Progenitor cell of endocrine pancreas (in vitro differentiated cells): ENCODE data around the gene PPFIBP1. TPM values are rescaled to one million over a fixed set of nuclear protein-coding genes. Genes with fewer than 3 reads are reported as not detected.

Experiments
- DNase-seq: peaks from one replicate; pipeline ENCODE4 v3.0.0; 2021; ENCODE audit warnings: low spot score; ENCODE audit not compliant: unreplicated experiment
- H3K27ac Mint-ChIP-seq: 2 replicates; pipeline ENCODE4 v1.8.0; 2021; ENCODE audit warnings: mild to moderate bottlenecking, moderate library complexity, mixed read lengths
- H3K27me3 Mint-ChIP-seq: 2 replicates; pipeline ENCODE4 v1.8.0; 2021; ENCODE audit warnings: mixed read lengths
- H3K36me3 Mint-ChIP-seq: 2 replicates; pipeline ENCODE4 v1.8.0; 2022; ENCODE audit warnings: mixed read lengths; ENCODE audit not compliant: insufficient read depth
- H3K4me1 Mint-ChIP-seq: 2 replicates; pipeline ENCODE4 v1.8.0; 2021; ENCODE audit warnings: low read depth, mixed read lengths
- H3K4me3 Mint-ChIP-seq: 2 replicates; pipeline ENCODE4 v1.8.0; 2021; ENCODE audit warnings: low read depth, mild to moderate bottlenecking, moderate library complexity, mixed read lengths
- H3K9me3 Mint-ChIP-seq: 2 replicates; pipeline ENCODE4 v1.8.0; 2021; ENCODE audit warnings: low read depth, mixed read lengths
- CTCF ChIP-seq: fragments of 200-600 bp; sonication (generic); IDR thresholded peaks from one replicate; pipeline ENCODE4 v1.5.0; 2021; ENCODE audit warnings: antibody characterized with exemption, mild to moderate bottlenecking; ENCODE audit not compliant: unreplicated experiment
- total RNA-seq: library from RNA; stranded (reverse); gene quantifications from 2 replicates; pipeline ENCODE4 v1.2.1, GENCODE V29; 2021

PPFIBP1 gene
- total RNA-seq, 1 donor from 2014 or later, result 85.4 TPM

DNA sequence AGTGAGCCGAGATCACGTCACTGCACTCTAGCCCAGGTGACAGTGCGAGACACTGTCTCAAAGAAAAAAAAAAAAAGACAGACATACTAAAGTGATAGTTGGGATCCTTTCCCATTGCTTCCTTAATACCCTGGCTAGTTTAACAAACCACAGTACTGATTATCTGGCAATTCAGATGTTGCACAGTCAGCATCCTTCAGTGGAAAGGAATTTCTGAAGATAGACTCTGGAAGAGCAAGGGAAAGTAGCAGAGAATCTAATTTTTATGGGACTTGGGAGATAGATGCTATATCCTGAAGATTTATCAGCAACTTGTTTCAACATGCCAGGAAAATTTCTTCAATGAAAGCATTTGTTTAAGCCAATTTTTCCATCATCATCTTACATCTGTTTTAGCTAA, 6.5 kb upstream of the PPFIBP1 start:
- H3K4me3 Mint-ChIP-seq, result no peak overlapping the region
- peaks cover 16% of the 10 kb centered on the region for H3K27me3 Mint-ChIP-seq
- H3K9me3 Mint-ChIP-seq, result no peaks in the 10 kb centered on the region
- no peak for TF ChIP-seq CTCF
- H3K27ac Mint-ChIP-seq, result no peak overlapping the region
- no peaks in the 10 kb centered on the region for H3K36me3 Mint-ChIP-seq
- H3K4me1 Mint-ChIP-seq, result peaks cover 19% of the 10 kb centered on the region
- no peak for DNase-seq

DNA sequence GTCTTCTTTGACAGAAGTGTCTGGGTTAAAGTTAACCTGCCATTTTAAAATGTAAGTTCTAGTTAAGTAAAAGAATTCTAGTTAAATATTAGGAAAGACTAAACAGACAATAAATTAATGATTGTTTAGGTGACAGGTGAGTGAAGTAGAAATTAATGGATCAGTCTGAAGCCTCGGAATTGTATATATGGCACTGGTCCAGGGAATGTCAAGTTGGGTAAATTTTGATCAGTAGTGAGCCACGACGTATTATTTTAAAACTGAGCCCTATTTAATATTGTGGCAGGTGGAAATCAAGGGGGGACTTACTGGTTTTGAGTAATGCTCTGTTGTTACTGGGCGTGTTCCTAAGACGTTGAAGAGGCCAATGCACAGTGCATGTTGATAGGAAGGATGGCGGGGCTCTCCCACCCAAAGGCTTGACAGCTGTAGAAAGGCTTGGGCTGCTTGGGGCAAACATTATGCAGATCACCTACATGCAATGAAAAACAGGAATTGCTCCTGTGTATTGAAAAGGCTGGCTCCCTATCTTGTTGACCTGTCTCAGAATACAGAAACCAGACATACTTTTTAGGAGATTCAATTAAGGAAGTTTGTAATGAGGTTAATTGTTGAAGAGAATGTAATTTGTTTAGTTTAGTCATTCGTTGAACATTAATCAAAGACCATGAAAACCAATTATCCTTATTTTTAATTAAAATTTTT, 5.9 kb upstream of the PPFIBP1 start:
- Mint-ChIP-seq H3K4me3 (no peak overlapping the region), H3K27me3 (peaks cover 16% of the 10 kb centered on the region), H3K4me1 (peaks cover 21% of the 10 kb centered on the region), H3K9me3 (no peaks in the 10 kb centered on the region), H3K36me3 (no peaks in the 10 kb centered on the region), H3K27ac (no peak overlapping the region)
- no peak for DNase-seq
- TF ChIP-seq CTCF, result no peak

DNA sequence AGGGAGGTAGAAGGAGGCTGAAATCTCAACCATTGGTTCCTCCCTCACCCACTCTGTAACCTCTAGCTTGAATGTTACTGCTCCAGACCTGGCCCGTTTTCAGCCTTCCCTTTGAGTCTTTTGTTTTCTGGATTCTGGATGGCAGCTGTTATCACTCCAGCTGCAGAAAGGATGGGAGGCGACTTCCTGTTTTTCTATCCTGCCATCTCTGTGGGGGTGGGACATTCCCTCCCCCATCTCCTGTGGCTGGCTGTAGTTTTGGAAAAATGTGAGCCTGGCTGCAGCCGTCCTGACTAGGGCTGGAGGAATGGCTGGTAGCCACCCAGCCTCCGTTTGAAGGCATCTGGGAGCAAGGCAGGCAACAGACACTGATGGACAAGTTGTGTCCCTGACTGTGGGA, 2.9 kb upstream of the PPFIBP1 start:
- no peak for TF ChIP-seq CTCF
- peaks cover 33% of the 10 kb centered on the region for H3K4me1 Mint-ChIP-seq
- H3K4me3 Mint-ChIP-seq, result no peak overlapping the region
- H3K27ac Mint-ChIP-seq, result no peak overlapping the region
- H3K27me3 Mint-ChIP-seq, result peaks cover 16% of the 10 kb centered on the region
- H3K9me3 Mint-ChIP-seq, result no peaks in the 10 kb centered on the region
- no peaks in the 10 kb centered on the region for H3K36me3 Mint-ChIP-seq
- DNase-seq, result no peak

DNA sequence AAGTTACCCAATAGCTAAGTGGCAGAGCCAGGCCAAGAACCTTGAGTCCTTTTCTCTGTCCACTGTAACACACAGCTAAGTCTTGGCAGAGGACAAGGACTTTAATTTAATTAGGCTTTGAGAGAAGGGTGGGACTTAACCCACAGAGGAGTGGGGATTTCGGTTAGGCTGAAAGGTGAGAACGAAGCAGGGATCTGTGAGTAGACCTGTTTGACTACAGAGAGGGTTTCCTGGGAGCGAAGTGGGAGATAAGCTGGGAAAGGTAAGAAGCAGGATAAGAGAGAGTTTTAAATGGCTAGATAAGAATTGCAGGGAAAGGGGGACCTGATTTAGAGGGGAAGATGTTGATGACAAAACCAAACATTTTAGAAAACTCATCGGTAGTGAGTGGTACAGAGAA, 2.0 kb upstream of the PPFIBP1 start:
- Mint-ChIP-seq H3K4me3 (peak overlapping the region; percentile 12), H3K27me3 (peaks cover 16% of the 10 kb centered on the region), H3K4me1 (peaks cover 33% of the 10 kb centered on the region), H3K9me3 (no peaks in the 10 kb centered on the region), H3K36me3 (no peaks in the 10 kb centered on the region), H3K27ac (peak overlapping the region; percentile 14)
- TF ChIP-seq CTCF, result no peak
- no peak for DNase-seq

GRCh38 chr12:27523305-27523641, 733 bp upstream of the PPFIBP1 start:
- peaks cover 16% of the 10 kb centered on the region for H3K27me3 Mint-ChIP-seq
- no peak for DNase-seq
- H3K27ac Mint-ChIP-seq, result peak overlapping the region; percentile 99
- peak overlapping the region; percentile 94 for H3K4me3 Mint-ChIP-seq
- no peaks in the 10 kb centered on the region for H3K36me3 Mint-ChIP-seq
- no peaks in the 10 kb centered on the region for H3K9me3 Mint-ChIP-seq
- H3K4me1 Mint-ChIP-seq, result peaks cover 27% of the 10 kb centered on the region
- no peak for TF ChIP-seq CTCF
